A549 (cell line): ENCODE data around the gene PRDM15. TPM values are rescaled to one million over a fixed set of nuclear protein-coding genes. Genes with fewer than 3 reads are reported as not detected.

Experiments used
- ATAC-seq, 2 experiments: fragments of 200-7000 bp in 1 of 2; fragments of >200 bp in 1 of 2; cut with Nextera tagmentation in 1 of 2; cut with Tn5 transposase in 1 of 2; 3 replicates each; pipeline versions ENCODE4 v1.8.0 to v1.9.1; 2018 to 2020; ENCODE audit warnings: mild to moderate bottlenecking in 1 of 2, moderate library complexity in 1 of 2
- CTCF ChIA-PET: fragments of 300-600 bp; sonication (Branson Sonifier 250); formaldehyde crosslinking; extraction: SDS; loops from one replicate; lab custom pipeline; 2021; ENCODE audit warnings: antibody characterized with exemption, inconsistent platforms; lab: Yijun Ruan, JAX
- POLR2A ChIA-PET: fragments of 350-600 bp; formaldehyde crosslinking; extraction: SDS; loops from one replicate; lab custom pipeline; 2021; ENCODE audit warnings: antibody characterized with exemption, inconsistent platforms; lab: Yijun Ruan, JAX
- DNase-seq, 2 experiments: peaks; one replicate each; pipeline versions ENCODE4 v3.0.0 to v3.0.0-alpha.2; 2011 to 2016; ENCODE audit warnings: low read depth in 1 of 2, low spot score in 1 of 2
- FAIRE-seq: peaks from 2 replicates; lab custom pipeline; 2011; peaks lifted over from hg19 to GRCh38; lab: Jason Lieb, UNC
- H3K27ac ChIP-seq, 2 experiments: fragments of >200 bp; sonication (Bioruptor Twin); formaldehyde crosslinking; 3 replicates each; pipeline ENCODE4 v1.5.1; 2016 to 2017
- H3K4me1 ChIP-seq: fragments of >200 bp; sonication (Bioruptor Twin); formaldehyde crosslinking; 3 replicates; pipeline ENCODE4 v1.6.1; 2016
- H3K4me2 ChIP-seq: fragments of >200 bp; sonication (Bioruptor Twin); formaldehyde crosslinking; 3 replicates; pipeline ENCODE4 v1.6.1; 2016
- H3K4me3 ChIP-seq: fragments of >200 bp; sonication (Bioruptor Twin); formaldehyde crosslinking; 3 replicates; pipeline ENCODE4 v1.5.1; 2016
- H3K9me3 ChIP-seq: fragments of >200 bp; sonication (Bioruptor Twin); formaldehyde crosslinking; 3 replicates; pipeline ENCODE4 v1.6.1; 2016
- ATOH8 ChIP-seq: fragments of 250-450 bp; sonication (Bioruptor Pico); IDR thresholded peaks from 2 replicates; pipeline ENCODE4 v1.5.0; 2020; ENCODE audit warnings: low read depth, mild to moderate bottlenecking, moderate library complexity
- CBX2 ChIP-seq: fragments of 200-600 bp; sonication (generic); IDR thresholded peaks from 2 replicates; pipeline ENCODE4 v1.6.1; 2016; ENCODE audit warnings: low read depth, mild to moderate bottlenecking, borderline replicate concordance
- CEBPB ChIP-seq, 2 experiments: fragments of >200 bp in 1 of 2; sonication (Bioruptor Twin) in 1 of 2; formaldehyde crosslinking in 1 of 2; IDR thresholded peaks; 2 replicates each; pipeline ENCODE4 v1.6.1; 2012 to 2016
- CHD2 ChIP-seq: fragments of 150-350 bp; IDR thresholded peaks from 2 replicates; pipeline ENCODE4 v1.6.1; 2014; ENCODE audit warnings: low read length; ENCODE audit not compliant: partially characterized antibody
- CHD4 ChIP-seq: fragments of 200-600 bp; sonication (generic); IDR thresholded peaks from 2 replicates; pipeline ENCODE4 v1.6.1; 2016; ENCODE audit warnings: antibody characterized with exemption, mild to moderate bottlenecking, borderline replicate concordance
- E2F6 ChIP-seq: IDR thresholded peaks from 2 replicates; pipeline ENCODE4 v1.6.1; 2012; ENCODE audit warnings: low read depth, borderline replicate concordance
- EP300 ChIP-seq, 2 experiments: fragments of >200 bp; sonication (Bioruptor Twin); formaldehyde crosslinking; IDR thresholded peaks; 2 replicates in 1 of 2; 3 replicates in 1 of 2; pipeline ENCODE4 v1.6.1; 2016 to 2017
- FOSB ChIP-seq: fragments of 250-450 bp; sonication (Bioruptor Pico); IDR thresholded peaks from 2 replicates; pipeline ENCODE4 v1.5.0; 2020; ENCODE audit warnings: mild to moderate bottlenecking, moderate library complexity
- GATA3 ChIP-seq: IDR thresholded peaks from 2 replicates; pipeline ENCODE4 v1.6.1; 2012; ENCODE audit warnings: borderline replicate concordance
- HEYL ChIP-seq: fragments of 250-450 bp; sonication (Bioruptor Pico); IDR thresholded peaks from 2 replicates; pipeline ENCODE4 v1.8.0; 2021; ENCODE audit warnings: mild to moderate bottlenecking, moderate library complexity
- HOXA7 ChIP-seq: fragments of 250-450 bp; sonication (Bioruptor Pico); IDR thresholded peaks from 2 replicates; pipeline ENCODE4 v1.5.0; 2020; ENCODE audit warnings: mild to moderate bottlenecking, moderate library complexity
- JUNB ChIP-seq: fragments of >200 bp; sonication (Bioruptor Twin); formaldehyde crosslinking; IDR thresholded peaks from 2 replicates; pipeline ENCODE4 v1.6.1; 2016
- KDM1A ChIP-seq: fragments of 200-600 bp; sonication (generic); IDR thresholded peaks from 2 replicates; pipeline ENCODE4 v1.6.1; 2016; ENCODE audit warnings: low read depth, mild to moderate bottlenecking
- KDM5A ChIP-seq: fragments of 200-600 bp; sonication (generic); IDR thresholded peaks from 2 replicates; pipeline ENCODE4 v1.6.1; 2016; ENCODE audit warnings: antibody characterized with exemption, mild to moderate bottlenecking
- MAX ChIP-seq: IDR thresholded peaks from 2 replicates; pipeline ENCODE4 v1.6.1; 2012
- NFE2L2 ChIP-seq: fragments of 150-350 bp; conservative IDR thresholded peaks from 2 replicates; pipeline ENCODE4 v1.6.1; 2014; ENCODE audit warnings: low read length
- NPAS2 ChIP-seq: fragments of 250-450 bp; sonication (Bioruptor Pico); IDR thresholded peaks from 2 replicates; pipeline ENCODE4 v1.8.0; 2022; ENCODE audit warnings: mild to moderate bottlenecking, moderate library complexity, borderline replicate concordance
- NR3C1 ChIP-seq: fragments of >200 bp; sonication (Bioruptor Twin); formaldehyde crosslinking; IDR thresholded peaks from 3 replicates; pipeline ENCODE4 v1.6.1; 2017
- PHF8 ChIP-seq: fragments of 200-600 bp; sonication (generic); IDR thresholded peaks from 2 replicates; pipeline ENCODE4 v1.6.1; 2016; ENCODE audit warnings: low read depth, mild to moderate bottlenecking, antibody characterized with exemption, moderate library complexity, borderline replicate concordance
- POLR2A ChIP-seq: IDR thresholded peaks from 2 replicates; pipeline ENCODE4 v1.6.1; 2012; ENCODE audit warnings: mild to moderate bottlenecking, low read length
- RAD21 ChIP-seq, 2 experiments: fragments of >200 bp in 1 of 2; sonication (Bioruptor Twin) in 1 of 2; formaldehyde crosslinking in 1 of 2; IDR thresholded peaks in 1 of 2; conservative IDR thresholded peaks in 1 of 2; 2 replicates in 1 of 2; 3 replicates in 1 of 2; pipeline ENCODE4 v1.6.1; 2012 to 2018; ENCODE audit warnings: inconsistent platforms in 1 of 2
- RCOR1 ChIP-seq: fragments of 150-350 bp; IDR thresholded peaks from 2 replicates; pipeline ENCODE4 v1.6.1; 2014; ENCODE audit warnings: antibody characterized with exemption, low read length, low read depth
- REST ChIP-seq: fragments of 200-600 bp; sonication (generic); IDR thresholded peaks from 2 replicates; pipeline ENCODE4 v1.6.1; 2016; ENCODE audit warnings: antibody characterized with exemption, mild to moderate bottlenecking, moderate library complexity
- RFX5 ChIP-seq: fragments of 450-650 bp; IDR thresholded peaks from 2 replicates; pipeline ENCODE4 v1.7.1; 2014; ENCODE audit warnings: antibody characterized with exemption, mild to moderate bottlenecking, moderate library complexity
- RNF2 ChIP-seq: fragments of 200-600 bp; sonication (generic); IDR thresholded peaks from 2 replicates; pipeline ENCODE4 v1.6.1; 2016; ENCODE audit warnings: low read depth, mild to moderate bottlenecking, antibody characterized with exemption, moderate library complexity, borderline replicate concordance
- SMC3 ChIP-seq: fragments of >200 bp; sonication (Bioruptor Twin); formaldehyde crosslinking; IDR thresholded peaks from 3 replicates; pipeline ENCODE4 v1.6.1; 2018; ENCODE audit warnings: inconsistent platforms
- SREBF2 ChIP-seq: fragments of 450-650 bp; IDR thresholded peaks from 2 replicates; pipeline ENCODE4 v1.6.1; 2014; ENCODE audit warnings: mild to moderate bottlenecking, moderate library complexity
- TP53 ChIP-seq: fragments of 250-450 bp; sonication (Bioruptor Pico); IDR thresholded peaks from 2 replicates; pipeline ENCODE4 v1.5.0; 2021; ENCODE audit warnings: mild to moderate bottlenecking, moderate library complexity
- USF2 ChIP-seq: fragments of 450-650 bp; IDR thresholded peaks from 2 replicates; pipeline ENCODE4 v1.6.1; 2014; ENCODE audit warnings: antibody characterized with exemption
- ZNF302 ChIP-seq: fragments of 250-450 bp; sonication (Bioruptor Pico); IDR thresholded peaks from 2 replicates; pipeline ENCODE4 v1.9.0; 2021; ENCODE audit warnings: inconsistent platforms, mild to moderate bottlenecking, moderate library complexity
- ZSCAN20 ChIP-seq: fragments of 250-450 bp; sonication (Bioruptor Pico); IDR thresholded peaks from 2 replicates; pipeline ENCODE4 v1.8.0; 2022; ENCODE audit warnings: mild to moderate bottlenecking, moderate library complexity
- WGBS: methylation state at CpG from one replicate; pipeline ENCODE4 v1.1.6; 2017; ENCODE audit errors: missing lambda C conversion rate; 5-methylcytosine and 5-hydroxymethylcytosine counted together
- polyA plus RNA-seq, 4 experiments: library from polyadenylated mRNA; depleted of rRNA in 3 of 4; stranded (reverse); fragments of >200 nt; fragmentation: RNase III in 1 of 4; extraction: RNeasy Plus Mini Kit Qiagen cat#74134 plus additional on column Dnase treatment in 1 of 4; gene quantifications; 2 replicates in 3 of 4; 3 replicates in 1 of 4; pipeline ENCODE4 v1.2.3, GENCODE V29; 2011 to 2017

The PRDM15 gene
- polyA plus RNA-seq, 2 of the 4 experiments (the other 2 are of a cell fraction) = 4.5 to 6.1 TPM

GRCh38 chr21:41779659-41780058, 99.5 kb downstream of the PRDM15 start:
- FAIRE-seq = no peak
- ATAC-seq = no peak
- CTCF ChIA-PET = interaction anchor here (2.4 kb wide), 1 partner anchor 167 kb away, joined by 12 read pairs; no protein-coding TSS in a partner anchor
- H3K4me2 ChIP-seq = no peak overlapping the region
- POLR2A ChIA-PET = no interaction called here
- no peak for DNase-seq
- H3K27ac ChIP-seq = no peak overlapping the region
- no peak for TF ChIP-seq CHD4
- no peak for TF ChIP-seq RAD21 (conservative IDR thresholded peaks at IDR 0.05 in 1 of 2, IDR thresholded peaks at IDR 0.05 in 1 of 2)
- no peak for TF ChIP-seq CEBPB (IDR thresholded peaks at IDR 0.05)
- no peak for TF ChIP-seq TP53 (CRISPR knock-in tag)
- TF ChIP-seq ATOH8 (CRISPR knock-in tag) = no peak
- TF ChIP-seq SMC3 = no peak
- TF ChIP-seq NFE2L2 = no peak
- TF ChIP-seq NR3C1 = no peak
- TF ChIP-seq FOSB = no peak
- TF ChIP-seq RFX5 = no peak
- no peak for TF ChIP-seq MAX
- TF ChIP-seq GATA3 = no peak
- no peak for TF ChIP-seq NPAS2 (CRISPR knock-in tag)
- no peak for TF ChIP-seq ZNF302 (CRISPR knock-in tag)
- TF ChIP-seq KDM1A = no peak
- TF ChIP-seq EP300 (IDR thresholded peaks at IDR 0.05) = no peak
- TF ChIP-seq PHF8 = no peak
- no peak for TF ChIP-seq USF2
- no peaks in the 10 kb centered on the region for H3K9me3 ChIP-seq
- WGBS = 82% methylated on average over 5 of the region's 5 CpGs
- H3K4me1 ChIP-seq = peaks cover 31% of the 10 kb centered on the region
- H3K4me3 ChIP-seq = no peak overlapping the region

GRCh38 chr21:41778930-41779600, 100.1 kb downstream of the PRDM15 start:
- H3K27ac ChIP-seq = no peak overlapping the region
- no peak for DNase-seq
- WGBS = 64% methylated on average over 15 of the region's 16 CpGs
- no peak for ATAC-seq
- FAIRE-seq = no peak
- TF ChIP-seq HEYL (CRISPR knock-in tag) = no peak
- TF ChIP-seq JUNB = no peak
- no peak for TF ChIP-seq HOXA7 (CRISPR knock-in tag)
- TF ChIP-seq POLR2A = no peak
- no peak for TF ChIP-seq PHF8
- no peak for TF ChIP-seq CHD2
- TF ChIP-seq ZSCAN20 = no peak
- TF ChIP-seq RFX5 = no peak
- no peak for TF ChIP-seq NPAS2 (CRISPR knock-in tag)
- TF ChIP-seq E2F6 = no peak
- no peak for TF ChIP-seq CBX2
- TF ChIP-seq USF2 = no peak
- TF ChIP-seq SREBF2 = no peak
- no peak for TF ChIP-seq ZNF302 (CRISPR knock-in tag)
- TF ChIP-seq REST = no peak
- TF ChIP-seq KDM5A = no peak
- TF ChIP-seq RCOR1 = no peak
- TF ChIP-seq RNF2 = no peak
- no peak for TF ChIP-seq MAX
- TF ChIP-seq, all 56 proteins: peak for 0
- Histone ChIP-seq H3K4me2 (no peak overlapping the region; the same call in 2 of the 3 replicates), H3K4me1 (peaks cover 28% of the 10 kb centered on the region), H3K9me3 (no peaks in the 10 kb centered on the region), H3K4me3 (no peak overlapping the region)
- POLR2A ChIA-PET = interaction anchor here (1.3 to 1.7 kb wide), 2 partner anchors 101 to 167 kb away, joined by 9 to 12 read pairs; no protein-coding TSS in a partner anchor
- CTCF ChIA-PET = interaction anchor here (0.7 to 6.1 kb wide), 31 partner anchors 10 to 496 kb away, joined by 3 to 189 read pairs (median 4); no protein-coding TSS in a partner anchor
